Activated T-cell treated with anti-CD3 and anti-CD28 coated beads for 48 hours (primary cell): Measurements from ENCODE around the gene GAL.

Experiments used
- DNase-seq: peaks from one replicate; pipeline ENCODE4 v3.0.0-alpha.2; 2020; ENCODE audit warnings: low read depth

Gene GAL

GRCh38 chr11:68710409-68710808 is 26.1 kb downstream of the GAL start:
- no peak for DNase-seq

GRCh38 chr11:68711114-68711513 is 26.8 kb downstream of the GAL start:
- DNase-seq = no peak

- DNase-seq = no peak
Observed at GRCh38 chr11:68714060-68714856, 29.9 kb downstream of the GAL start.

DNA sequence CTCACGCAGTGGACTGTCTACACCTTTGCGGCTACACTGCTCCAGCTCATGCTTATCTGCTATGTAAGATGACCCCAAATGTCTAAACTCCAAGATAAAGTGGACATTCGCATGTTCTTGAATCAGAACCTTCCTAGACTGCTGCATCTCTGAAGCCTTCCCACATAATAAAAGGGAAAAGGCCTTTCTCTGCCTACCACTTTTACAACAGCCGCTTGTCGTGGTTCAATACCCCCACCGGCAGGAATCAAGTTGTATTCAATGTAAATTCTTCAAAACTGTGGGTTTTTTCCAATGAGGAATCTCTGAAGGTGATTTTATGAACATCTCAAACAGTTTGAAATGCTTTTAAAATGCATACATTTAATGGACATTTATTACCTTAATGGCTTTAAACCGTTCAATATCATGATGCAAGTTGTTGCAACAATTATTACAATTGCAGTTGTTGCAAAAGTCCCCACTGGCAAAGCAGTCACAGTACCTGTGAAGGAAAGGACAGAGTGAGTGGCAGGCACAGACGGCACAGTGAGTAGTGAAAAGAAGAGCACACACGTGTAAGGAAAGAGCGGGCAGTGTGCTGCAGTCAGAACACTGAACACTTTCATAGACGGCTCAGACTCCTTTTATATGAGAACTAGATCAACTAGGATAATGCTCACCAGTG is 31.2 kb downstream of the GAL start:
- no peak for DNase-seq

DNA sequence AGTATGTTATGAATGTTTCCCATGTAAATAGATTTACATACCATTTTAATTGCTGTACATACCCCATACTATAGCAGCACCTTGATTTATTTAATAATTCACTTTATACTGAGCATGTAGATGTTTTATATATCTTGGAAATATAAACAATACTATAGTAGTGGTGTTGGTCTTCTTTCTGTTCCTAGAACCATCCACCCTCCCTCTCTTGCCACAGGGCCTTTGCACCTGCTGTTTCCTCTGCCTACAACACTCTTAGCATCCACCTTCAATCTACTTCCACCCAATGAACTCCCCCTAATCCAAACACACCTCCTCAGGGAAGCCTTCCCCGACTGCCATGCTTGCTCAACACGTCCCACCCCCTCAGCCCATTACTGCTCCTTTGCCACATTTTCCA is 36.7 kb downstream of the GAL start:
- no peak for DNase-seq

DNA sequence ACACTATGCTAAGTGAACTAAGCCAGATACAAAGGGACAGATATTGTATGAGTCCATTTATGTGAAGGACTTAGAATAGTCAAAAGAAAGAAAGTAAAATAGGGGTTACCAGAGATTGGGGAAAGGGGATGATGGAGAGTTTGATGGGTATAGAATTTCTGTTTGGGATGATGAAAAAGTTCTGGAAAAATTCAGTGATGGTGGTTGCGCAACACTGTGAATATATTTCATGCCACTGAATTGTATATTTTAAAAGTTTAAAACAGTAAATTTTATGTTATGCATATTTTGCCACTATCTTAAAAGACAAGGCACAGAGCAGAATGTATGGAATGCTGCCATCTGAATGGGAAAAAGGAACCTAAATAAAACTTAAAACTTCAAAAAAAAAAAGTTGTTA is 37.8 kb downstream of the GAL start:
- no peak for DNase-seq

DNA sequence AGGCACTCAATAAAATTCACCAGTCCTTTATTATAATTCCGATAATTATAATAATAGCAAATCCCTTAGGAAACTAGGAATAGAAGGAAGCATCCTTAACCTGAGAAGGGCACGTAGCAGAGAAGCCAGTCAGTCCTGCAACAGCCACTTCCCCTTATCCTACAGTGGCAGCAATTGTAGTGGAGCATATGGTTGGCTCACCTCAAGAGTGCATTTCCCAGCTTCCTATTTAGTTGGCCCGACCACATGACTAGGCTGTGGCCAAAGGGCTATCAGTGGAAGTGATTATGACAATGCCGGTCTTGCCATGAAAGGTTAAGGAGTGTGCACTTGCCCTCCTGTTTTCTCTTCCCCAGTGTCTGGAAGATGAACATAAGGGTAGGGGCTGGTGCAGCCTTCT is 39.9 kb downstream of the GAL start:
- no peak for DNase-seq

GRCh38 chr11:68727783-68728182 is 43.4 kb downstream of the GAL start:
- no peak for DNase-seq

DNA sequence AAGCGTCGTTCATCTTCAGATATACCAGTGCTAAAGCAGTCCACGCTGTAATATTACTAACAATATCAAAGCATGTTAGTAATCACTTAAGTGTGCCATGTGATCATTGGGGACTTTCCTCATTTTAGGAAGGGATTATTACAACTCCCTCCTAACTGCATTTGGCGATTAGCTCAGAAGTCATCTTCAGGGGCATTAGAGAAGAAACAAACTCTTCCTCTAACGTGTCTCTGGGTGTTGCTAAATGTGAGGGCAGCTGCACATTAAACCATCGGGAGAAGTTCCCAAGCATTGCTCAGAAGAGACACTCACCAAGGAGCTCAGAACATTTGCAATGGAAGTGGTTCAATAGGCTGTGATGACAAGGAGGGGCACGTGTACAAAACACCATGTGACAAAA is 49.8 kb downstream of the GAL start:
- no peak for DNase-seq

GRCh38 chr11:68735125-68735524 is 50.8 kb downstream of the GAL start:
- no peak for DNase-seq

- DNase-seq = no peak
Observed at GRCh38 chr11:68735646-68736045, 51.3 kb downstream of the GAL start.
